ENCODE measurements around the gene LMOD1.

DNA sequence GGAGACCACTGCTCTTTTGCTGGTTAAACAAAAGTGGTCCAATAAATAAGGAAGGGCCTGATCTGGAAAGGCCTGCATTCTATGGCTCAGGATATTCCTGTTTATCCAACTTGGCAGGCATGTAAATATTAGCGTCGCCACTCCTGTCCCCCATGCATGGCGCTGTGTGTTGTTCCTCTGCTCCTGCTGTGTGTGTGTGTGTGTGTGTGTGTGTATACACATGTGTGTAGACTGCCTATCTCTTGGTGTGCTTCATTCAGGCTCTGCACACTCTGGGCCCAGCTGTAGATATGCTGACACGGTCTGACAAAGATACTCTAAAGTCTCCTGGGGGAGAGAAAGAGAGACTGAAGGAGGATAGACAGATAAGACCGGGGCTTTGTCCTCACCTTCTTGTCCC, 6.8 kb downstream of the LMOD1 start:
- TF ChIP-seq, protein P1, sequence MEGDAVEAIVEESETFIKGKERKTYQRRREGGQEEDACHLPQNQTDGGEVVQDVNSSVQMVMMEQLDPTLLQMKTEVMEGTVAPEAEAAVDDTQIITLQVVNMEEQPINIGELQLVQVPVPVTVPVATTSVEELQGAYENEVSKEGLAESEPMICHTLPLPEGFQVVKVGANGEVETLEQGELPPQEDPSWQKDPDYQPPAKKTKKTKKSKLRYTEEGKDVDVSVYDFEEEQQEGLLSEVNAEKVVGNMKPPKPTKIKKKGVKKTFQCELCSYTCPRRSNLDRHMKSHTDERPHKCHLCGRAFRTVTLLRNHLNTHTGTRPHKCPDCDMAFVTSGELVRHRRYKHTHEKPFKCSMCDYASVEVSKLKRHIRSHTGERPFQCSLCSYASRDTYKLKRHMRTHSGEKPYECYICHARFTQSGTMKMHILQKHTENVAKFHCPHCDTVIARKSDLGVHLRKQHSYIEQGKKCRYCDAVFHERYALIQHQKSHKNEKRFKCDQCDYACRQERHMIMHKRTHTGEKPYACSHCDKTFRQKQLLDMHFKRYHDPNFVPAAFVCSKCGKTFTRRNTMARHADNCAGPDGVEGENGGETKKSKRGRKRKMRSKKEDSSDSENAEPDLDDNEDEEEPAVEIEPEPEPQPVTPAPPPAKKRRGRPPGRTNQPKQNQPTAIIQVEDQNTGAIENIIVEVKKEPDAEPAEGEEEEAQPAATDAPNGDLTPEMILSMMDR (IDR thresholded peaks at IDR 0.05 in 4 of 5, conservative IDR thresholded peaks at IDR 0.05 in 1 of 5), result no peak
- no peak for TF ChIP-seq POLR2A (IDR thresholded peaks at IDR 0.05)

All from gastrocnemius medialis (tissue), 4 donors.